Measurements from ENCODE around the gene MYO5C.

GRCh38 chr15:52208306-52208946 lies 87.2 kb downstream of the MYO5C start:
- TF ChIP-seq POLR2A (IDR thresholded peaks at IDR 0.05), result no peak
- TF ChIP-seq, protein P1, sequence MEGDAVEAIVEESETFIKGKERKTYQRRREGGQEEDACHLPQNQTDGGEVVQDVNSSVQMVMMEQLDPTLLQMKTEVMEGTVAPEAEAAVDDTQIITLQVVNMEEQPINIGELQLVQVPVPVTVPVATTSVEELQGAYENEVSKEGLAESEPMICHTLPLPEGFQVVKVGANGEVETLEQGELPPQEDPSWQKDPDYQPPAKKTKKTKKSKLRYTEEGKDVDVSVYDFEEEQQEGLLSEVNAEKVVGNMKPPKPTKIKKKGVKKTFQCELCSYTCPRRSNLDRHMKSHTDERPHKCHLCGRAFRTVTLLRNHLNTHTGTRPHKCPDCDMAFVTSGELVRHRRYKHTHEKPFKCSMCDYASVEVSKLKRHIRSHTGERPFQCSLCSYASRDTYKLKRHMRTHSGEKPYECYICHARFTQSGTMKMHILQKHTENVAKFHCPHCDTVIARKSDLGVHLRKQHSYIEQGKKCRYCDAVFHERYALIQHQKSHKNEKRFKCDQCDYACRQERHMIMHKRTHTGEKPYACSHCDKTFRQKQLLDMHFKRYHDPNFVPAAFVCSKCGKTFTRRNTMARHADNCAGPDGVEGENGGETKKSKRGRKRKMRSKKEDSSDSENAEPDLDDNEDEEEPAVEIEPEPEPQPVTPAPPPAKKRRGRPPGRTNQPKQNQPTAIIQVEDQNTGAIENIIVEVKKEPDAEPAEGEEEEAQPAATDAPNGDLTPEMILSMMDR (IDR thresholded peaks at IDR 0.05), result peak; percentile 68 to 81 (median 79)

Measured in testis (tissue), 2 donors.